ENCODE data around the gene RPL7A. TPM values are rescaled to one million over a fixed set of nuclear protein-coding genes. Genes with fewer than 3 reads are reported as not detected.

The RPL7A gene
- total and polyA plus RNA-seq, 2 donors (not counting 3 experiments of a cell fraction or from before 2014, with no cell fraction given), result 2,112 to 2,329 TPM

DNA sequence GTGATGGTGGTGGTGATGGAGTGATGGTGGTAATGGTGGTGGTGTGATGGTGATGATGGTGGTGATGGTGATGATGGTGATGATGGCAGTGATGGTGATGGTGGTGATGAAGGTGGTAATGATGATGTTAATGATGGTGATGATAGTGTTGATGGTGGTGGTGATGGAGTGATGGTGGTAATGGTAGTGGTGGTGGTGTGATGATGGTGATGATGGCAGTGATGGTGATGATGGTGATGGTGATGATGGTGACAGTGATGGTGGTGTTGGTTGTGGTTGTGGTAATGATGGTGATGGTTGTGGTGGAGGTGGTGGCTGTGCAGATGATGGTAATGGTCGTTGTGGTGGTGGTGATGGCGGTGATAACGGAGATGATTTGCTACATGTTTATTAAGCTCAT lies 35.4 kb downstream of the RPL7A start:
- Histone ChIP-seq H3K27me3 (ENCODE audit: control insufficient read depth in 2 of 2, insufficient read depth in 2 of 2, low read length in 2 of 2) (no peaks in the 10 kb centered on the region), H3K36me3 (ENCODE audit: control insufficient read depth in 2 of 2, extremely low read depth in 1 of 2, insufficient read depth in 2 of 2, low read length in 2 of 2) (no peaks in the 10 kb centered on the region), H3K4me2 (ENCODE audit: insufficient read depth, low read length) (no peak overlapping the region), H3K9ac (replicated peaks; ENCODE audit: extremely low read depth, insufficient read depth, low read length) (no peak overlapping the region), H3K9me3 (replicated peaks; ENCODE audit: control insufficient read depth, insufficient read depth, low read length) (no peaks in the 10 kb centered on the region), H3K79me2 (ENCODE audit: control insufficient read depth, insufficient read depth, low read length) (no peaks in the 10 kb centered on the region), H3K4me3 (replicated peaks in 1 of 3; ENCODE audit: insufficient read depth in 1 of 3, low read depth in 1 of 3, low read length in 3 of 3) (no peak overlapping the region), H3K9me1 (replicated peaks; ENCODE audit: control insufficient read depth, extremely low read depth, insufficient read depth, low read length) (no peaks in the 10 kb centered on the region), H3K27ac (ENCODE audit: insufficient read depth, low read depth, low read length) (no peak overlapping the region), H3K4me1 (ENCODE audit: control insufficient read depth, extremely low read depth, insufficient read depth, low read length) (no peaks in the 10 kb centered on the region), H2AFZ (ENCODE audit: low read depth, low read length) (no peak overlapping the region), H4K20me1 (replicated peaks; ENCODE audit: control insufficient read depth, extremely low read depth, insufficient read depth, low read length) (no peaks in the 10 kb centered on the region)
- CTCF ChIA-PET, result no interaction called here
- POLR2A ChIA-PET, result no interaction called here
- dilution Hi-C loops (cut with MboI; ENCODE audit: extremely low pct_ligation_motif_present, low sequenced_read_pairs) (no loop called here), intact Hi-C loops (cut with micrococcal nuclease) (no loop called here)
- no TSS peak for BruUV-seq (replicated peaks)
- DNase-seq (ENCODE audit: low read depth, low spot score), result no peak
- no peak for FAIRE-seq
- TF ChIP-seq FOS (IDR thresholded peaks at IDR 0.05; ENCODE audit: borderline replicate concordance, insufficient read depth, low read length) (no peak), EZH2 (IDR thresholded peaks at IDR 0.05; ENCODE audit: borderline replicate concordance, low read depth, low read length, severe bottlenecking) (no peak), MYC (IDR thresholded peaks at IDR 0.05; ENCODE audit: low read depth, low read length) (no peak), POLR2A (IDR thresholded peaks at IDR 0.05; ENCODE audit: low read depth, low read length) (no peak), GATA2 (IDR thresholded peaks at IDR 0.05; ENCODE audit: insufficient read depth, insufficient read length, low read depth, low read length) (no peak), JUN (IDR thresholded peaks at IDR 0.05; ENCODE audit: borderline replicate concordance, insufficient read depth, insufficient read length, low read depth) (no peak), CTCF (IDR thresholded peaks at IDR 0.05; ENCODE audit: extremely low read depth in 1 of 2, insufficient read depth in 1 of 2, low read depth in 1 of 2, low read length in 2 of 2) (no peak), POLR2AphosphoS5 (IDR thresholded peaks at IDR 0.05; ENCODE audit: insufficient read depth, low read depth, low read length) (no peak), MAX (IDR thresholded peaks at IDR 0.05; ENCODE audit: insufficient read depth, insufficient read length) (no peak)
